IPS-18c (cell line): ENCODE measurements around the gene TLCD5.

ENCODE experiments used
- H3K4me3 ChIP-seq: 2 replicates; pipeline ENCODE4 v1.7.0; 2013; ENCODE audit warnings: low read depth, mild to moderate bottlenecking, low read length, moderate library complexity; ENCODE audit not compliant: insufficient read depth
- H3K9me3 ChIP-seq: one replicate; pipeline ENCODE4 v1.6.1; 2013; ENCODE audit warnings: mild to moderate bottlenecking, low read length, moderate library complexity; ENCODE audit not compliant: control insufficient read depth, insufficient read depth

The TLCD5 gene

DNA sequence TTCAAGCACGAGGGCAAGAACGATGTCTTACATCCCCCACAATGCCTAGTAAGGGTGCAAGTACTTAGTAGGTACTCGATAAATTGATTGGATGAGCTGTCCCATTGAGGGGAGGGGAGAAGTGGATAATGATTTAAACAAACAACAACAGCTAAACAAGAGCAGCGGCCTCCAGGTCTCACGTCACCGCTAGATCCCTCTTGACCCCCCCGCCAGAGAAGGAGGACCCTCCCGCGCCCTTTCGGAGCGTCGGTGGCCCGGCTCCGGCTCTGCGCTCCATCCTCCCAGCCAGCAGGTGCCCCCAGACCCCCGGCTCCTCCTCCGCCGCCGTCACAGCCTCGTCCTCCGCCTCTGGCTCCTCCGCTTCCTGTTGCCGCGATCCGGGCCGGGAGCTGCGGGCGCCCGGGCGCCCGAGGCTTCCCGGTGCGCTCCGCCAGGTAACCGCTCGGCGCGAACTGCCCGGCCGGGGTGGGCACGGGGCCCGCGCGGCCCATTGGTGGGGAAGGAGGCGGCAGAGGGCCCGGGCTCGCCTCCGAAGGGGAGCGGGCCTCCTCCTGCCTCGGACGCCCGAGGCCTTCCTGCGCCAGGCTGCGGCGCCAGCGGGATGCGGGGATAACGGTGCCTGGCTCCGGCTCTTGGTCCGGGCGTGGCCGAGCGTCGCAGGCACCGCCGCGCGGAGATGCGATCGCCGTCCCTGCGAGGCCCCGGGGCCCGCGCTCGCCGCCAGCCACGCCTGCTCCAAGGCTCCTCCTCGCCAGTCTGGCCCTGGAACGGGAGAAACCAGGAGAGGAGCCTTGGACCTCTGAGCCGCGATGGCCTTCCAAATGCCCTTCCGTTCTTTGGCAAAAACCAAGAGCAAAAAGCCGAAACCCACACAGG lies at the start of gene TLCD5:
TLCD5 (plus strand) TSS at position 368 of the 879 bp plus-strand sequence. CDS start 2,143 bp downstream, outside the sequence.
- H3K9me3 ChIP-seq = no peaks in the 10 kb centered on the region
- peak within 1 kb of the TSS; percentile 82 for H3K4me3 ChIP-seq

DNA sequence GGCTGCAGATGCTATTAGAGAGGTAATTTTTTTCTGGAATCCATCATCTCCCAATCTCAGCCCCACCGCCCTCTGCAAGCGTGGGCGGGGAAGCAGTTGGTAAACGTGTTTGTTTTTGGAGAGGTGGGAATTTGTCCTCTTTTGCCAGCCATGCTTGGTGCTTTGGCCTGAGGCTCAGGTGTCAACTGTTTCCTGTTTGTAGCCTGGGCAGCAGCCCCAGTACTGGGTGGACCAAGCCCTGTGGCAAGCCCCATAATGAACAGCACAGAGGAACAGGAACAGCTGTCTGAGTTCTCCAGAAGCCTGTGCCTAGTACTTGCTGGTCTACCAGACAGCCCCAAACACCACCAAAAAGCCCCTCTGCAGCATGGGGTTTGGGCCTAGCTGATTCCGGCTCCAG lies 45.6 kb upstream of the TLCD5 start:
- Histone ChIP-seq H3K9me3 (no peaks in the 10 kb centered on the region), H3K4me3 (no peak overlapping the region)

DNA sequence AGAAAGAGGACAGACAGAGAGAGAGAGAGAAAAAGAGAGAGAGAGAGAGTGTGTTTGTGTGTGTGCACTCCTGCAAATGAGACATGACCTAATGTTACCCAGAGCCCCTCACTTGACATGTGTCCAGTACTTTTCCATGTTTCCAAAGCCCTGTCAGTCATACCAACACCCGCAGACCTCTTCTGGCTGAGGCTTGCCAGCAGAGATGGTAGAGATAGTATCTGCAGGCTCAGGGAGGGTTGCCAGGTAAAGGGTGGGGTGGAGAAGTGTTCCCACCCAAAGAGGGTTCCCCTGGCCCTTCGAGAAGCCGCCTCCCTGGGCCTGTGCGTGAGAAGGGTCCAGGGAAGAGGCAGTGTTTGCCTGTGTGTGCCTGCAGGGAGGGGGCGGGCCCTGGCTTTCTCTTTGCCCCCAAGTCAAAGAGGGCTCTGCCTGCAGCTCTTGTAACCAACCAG lies 44.5 kb upstream of the TLCD5 start:
- no peak overlapping the region for H3K4me3 ChIP-seq
- H3K9me3 ChIP-seq = no peaks in the 10 kb centered on the region

- Histone ChIP-seq H3K9me3 (no peaks in the 10 kb centered on the region), H3K4me3 (no peak overlapping the region)
Measured at GRCh38 chr11:120281143-120281795, 43.8 kb upstream of the TLCD5 start.

DNA sequence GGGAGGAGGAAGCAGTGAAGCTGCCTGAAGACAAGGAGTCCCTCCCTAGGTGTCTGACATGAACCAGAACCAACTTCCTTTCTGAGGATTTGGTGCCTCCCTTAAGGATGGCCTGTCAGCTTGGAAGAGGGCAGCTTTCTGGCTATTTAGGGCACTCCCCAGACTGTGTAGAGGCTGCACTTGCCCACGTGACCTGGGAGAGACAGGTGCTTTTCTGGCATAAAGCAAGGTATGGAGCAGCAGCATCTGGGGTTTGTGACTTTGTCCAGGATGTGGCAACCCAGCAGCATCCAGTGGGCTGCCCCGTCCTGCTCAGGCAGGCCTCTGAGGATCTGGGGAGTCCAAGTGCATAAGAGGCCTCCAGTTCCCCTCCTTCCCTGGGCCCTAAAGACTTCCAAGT lies 42.0 kb upstream of the TLCD5 start:
- no peak overlapping the region for H3K4me3 ChIP-seq
- no peaks in the 10 kb centered on the region for H3K9me3 ChIP-seq

GRCh38 chr11:120284272-120284671 lies 40.8 kb upstream of the TLCD5 start:
- H3K9me3 ChIP-seq = no peaks in the 10 kb centered on the region
- no peak overlapping the region for H3K4me3 ChIP-seq

DNA sequence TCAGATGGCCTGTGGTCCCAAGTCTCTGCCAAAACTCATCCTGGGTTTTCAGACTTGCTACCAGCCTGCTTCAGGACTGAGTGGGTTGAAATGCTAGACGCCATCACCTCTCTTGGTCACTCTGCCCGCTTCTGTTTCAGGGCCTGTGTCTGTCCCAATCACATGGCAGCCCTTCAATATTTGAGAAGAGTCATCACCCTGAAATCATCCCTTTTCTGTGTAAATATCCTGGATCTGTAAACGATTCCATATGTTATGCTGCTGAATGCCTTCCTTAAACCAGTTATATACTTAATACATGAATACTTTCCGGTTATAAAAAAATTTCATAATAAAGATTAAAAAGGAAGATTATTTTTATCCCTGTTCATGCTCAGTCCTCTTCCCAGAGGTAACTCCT lies 39.8 kb upstream of the TLCD5 start:
- H3K4me3 ChIP-seq = no peak overlapping the region
- no peaks in the 10 kb centered on the region for H3K9me3 ChIP-seq

DNA sequence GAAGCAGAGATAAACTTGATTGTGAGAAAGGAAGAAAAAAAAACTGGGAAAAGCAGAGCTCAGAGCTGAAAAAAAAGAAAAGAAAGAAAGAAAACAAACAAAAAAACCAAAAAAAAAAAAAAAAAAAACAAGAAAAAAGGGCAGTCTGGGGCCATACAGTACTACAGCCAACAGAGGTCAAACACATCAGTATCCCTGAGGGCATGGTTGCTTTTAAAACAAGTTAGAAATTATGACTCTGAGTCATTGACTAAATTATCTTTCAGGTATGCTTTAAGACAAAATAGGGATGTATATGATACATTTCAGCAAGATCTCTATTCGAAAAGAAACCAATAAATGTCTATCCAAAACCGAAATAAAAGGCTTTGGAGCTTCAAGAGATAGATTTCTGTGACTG lies 37.1 kb upstream of the TLCD5 start:
- no peak overlapping the region for H3K4me3 ChIP-seq

GRCh38 chr11:120289426-120289825 lies 35.7 kb upstream of the TLCD5 start:
- H3K4me3 ChIP-seq = no peak overlapping the region
- H3K9me3 ChIP-seq = no peaks in the 10 kb centered on the region

More for the DNA sequence above, 37.1 kb upstream of the TLCD5 start:
- no peaks in the 10 kb centered on the region for H3K9me3 ChIP-seq

DNA sequence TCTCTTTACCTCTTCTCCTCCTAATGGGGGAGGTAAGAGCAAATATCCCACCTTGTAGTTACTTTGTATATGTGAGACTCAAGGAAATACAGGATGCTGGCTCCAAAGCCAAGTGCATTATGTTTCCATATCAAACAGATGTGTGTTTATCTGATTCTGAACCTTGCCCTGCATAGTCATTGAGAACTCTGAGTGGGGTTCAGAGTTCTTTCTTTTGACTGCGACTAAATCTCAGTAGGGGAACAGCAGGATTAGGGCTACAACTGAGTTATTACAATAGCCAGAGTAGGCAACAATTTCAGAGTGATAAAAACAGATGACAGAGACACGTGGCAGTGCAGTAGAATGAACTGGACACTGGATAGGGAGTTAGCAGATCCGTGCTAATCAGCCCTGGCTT lies 34.1 kb upstream of the TLCD5 start:
- no peaks in the 10 kb centered on the region for H3K9me3 ChIP-seq
- H3K4me3 ChIP-seq = no peak overlapping the region

DNA sequence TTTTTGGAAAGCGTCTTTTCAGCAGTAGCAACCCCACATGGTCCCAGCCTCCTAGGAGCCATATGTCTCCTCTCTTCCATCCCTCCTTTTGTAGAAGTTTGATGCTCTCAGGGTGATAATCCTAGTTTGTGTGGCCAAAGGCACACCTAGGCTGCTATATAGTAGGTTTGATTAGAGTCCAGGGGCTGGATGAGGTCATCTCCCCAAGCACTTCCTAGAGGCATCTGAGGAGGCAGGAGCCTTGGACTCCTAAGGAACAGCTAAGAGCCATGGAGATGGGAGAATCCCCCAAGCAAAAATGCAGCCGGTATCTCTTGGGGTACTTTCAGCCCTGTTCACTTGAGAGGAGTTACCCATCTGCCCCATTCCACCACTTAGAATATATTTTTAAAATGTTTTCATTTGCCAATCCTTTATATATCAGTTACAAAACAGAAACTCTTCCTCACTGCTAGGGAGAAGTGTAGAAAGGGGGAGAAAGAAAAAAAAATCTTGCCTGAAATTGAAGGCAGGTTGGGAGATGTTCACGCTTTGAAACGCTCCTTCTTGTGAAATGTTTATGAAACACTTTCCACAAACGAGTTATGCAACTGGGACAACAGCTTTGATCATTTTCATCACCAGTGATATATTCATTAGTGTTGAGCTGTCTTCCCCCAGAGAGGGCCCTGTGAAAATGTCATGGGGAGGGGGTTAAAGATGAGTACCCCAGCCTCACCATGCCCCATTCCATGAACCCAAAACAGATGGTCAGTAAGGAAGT lies 31.9 kb upstream of the TLCD5 start:
- no peaks in the 10 kb centered on the region for H3K9me3 ChIP-seq
- no peak overlapping the region for H3K4me3 ChIP-seq

- Histone ChIP-seq H3K9me3 (no peaks in the 10 kb centered on the region), H3K4me3 (no peak overlapping the region)
Measured at GRCh38 chr11:120294096-120294495, 31.0 kb upstream of the TLCD5 start.

GRCh38 chr11:120295099-120295498 lies 30.0 kb upstream of the TLCD5 start:
- Histone ChIP-seq H3K9me3 (no peaks in the 10 kb centered on the region), H3K4me3 (no peak overlapping the region)

- no peaks in the 10 kb centered on the region for H3K9me3 ChIP-seq
- no peak overlapping the region for H3K4me3 ChIP-seq
Measured at GRCh38 chr11:120296554-120296953, 28.5 kb upstream of the TLCD5 start.

- H3K4me3 ChIP-seq = no peak overlapping the region
Measured at GRCh38 chr11:120298461-120298860, 26.6 kb upstream of the TLCD5 start.

GRCh38 chr11:120302001-120302805 lies 22.9 kb upstream of the TLCD5 start:
- Histone ChIP-seq H3K4me3 (no peak overlapping the region), H3K9me3 (no peaks in the 10 kb centered on the region)

More at GRCh38 chr11:120298461-120298860, 26.6 kb upstream of the TLCD5 start:
- no peaks in the 10 kb centered on the region for H3K9me3 ChIP-seq
